ENCODE data around the gene HSD17B1. TPM values are rescaled to one million over a fixed set of nuclear protein-coding genes. Genes with fewer than 3 reads are reported as not detected.
A peak's percentile ranks its signal among the peaks of the same experiment; 100 is the strongest.

HSD17B1 gene
- total RNA-seq, 1 donor from 2014 or later, result 2.0 TPM

DNA sequence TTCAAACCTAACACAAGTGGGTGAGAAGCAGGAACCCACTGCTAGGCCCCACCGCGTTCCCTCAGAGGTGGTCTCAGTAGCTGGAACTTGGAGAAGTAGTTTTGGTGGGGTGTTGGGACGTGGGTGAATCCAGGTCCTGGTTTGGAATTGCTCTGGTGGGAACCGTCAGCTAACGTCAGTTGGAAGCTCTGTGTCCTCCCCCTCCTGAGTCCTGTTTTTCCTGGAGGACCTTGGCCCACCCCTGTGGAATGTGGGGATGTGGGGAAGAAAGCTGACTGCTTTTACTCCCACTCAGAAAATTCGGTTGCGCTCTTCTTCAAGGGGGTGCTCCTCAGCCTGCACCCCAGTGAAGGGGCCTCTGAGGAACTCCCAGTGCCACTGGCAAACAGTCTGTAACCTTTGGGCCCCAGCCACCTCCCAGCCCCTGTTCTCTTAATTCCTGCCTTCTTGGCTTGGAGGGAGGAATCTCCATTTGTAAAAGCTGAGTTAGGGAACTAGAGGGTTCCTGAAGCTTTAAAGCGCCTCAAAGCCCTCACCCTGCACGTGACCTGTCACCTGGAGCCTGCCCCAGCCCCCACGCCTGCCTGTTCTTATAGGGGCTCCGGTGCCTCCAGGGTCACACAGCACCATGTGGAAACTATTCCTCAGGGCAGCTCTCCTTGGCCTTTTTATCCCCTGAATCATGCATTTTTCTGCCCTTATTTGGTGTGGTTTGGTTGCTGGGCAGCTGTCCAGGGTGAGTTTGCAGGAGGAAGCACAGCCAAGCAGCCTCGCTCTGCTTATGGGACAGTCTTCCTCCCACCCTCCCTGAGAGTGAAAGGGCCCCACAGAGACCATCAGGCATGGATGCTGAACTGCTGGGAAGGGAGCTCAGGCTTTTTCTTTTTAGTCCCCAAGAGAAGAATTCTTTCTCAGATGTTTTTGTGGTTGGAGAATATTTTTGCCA lies 32.9 kb upstream of the HSD17B1 start:
- peak overlapping the region in 1 of 2 donors; percentile 9 for H3K4me3 ChIP-seq
- intact Hi-C loops (cut with DNase I), result loop anchor here (5.0 kb wide), 3 partner anchors 63 to 113 kb away; partner anchors contain the start of genes ATP6V0A1 and CAVIN1
- TF ChIP-seq POLR2AphosphoS5 (IDR thresholded peaks at IDR 0.05; ENCODE audit: insufficient read depth in 1 of 2, low read depth in 1 of 2) (peak; percentile 83 to 93), CTCF (IDR thresholded peaks at IDR 0.05) (no peak)
- peaks cover 72% of the 10 kb centered on the region for H3K4me1 ChIP-seq
- peak; percentile 91 to 98 for DNase-seq (ENCODE audit: extremely low spot score in 2 of 2)
- H3K27ac ChIP-seq, result peak overlapping the region; percentile 95
- no peaks in the 10 kb centered on the region for H3K27me3 ChIP-seq
- H3K36me3 ChIP-seq, result peaks cover 0 to 10% of the 10 kb centered on the region in 2 donors
- H3K9me3 ChIP-seq, result no peaks in the 10 kb centered on the region

DNA sequence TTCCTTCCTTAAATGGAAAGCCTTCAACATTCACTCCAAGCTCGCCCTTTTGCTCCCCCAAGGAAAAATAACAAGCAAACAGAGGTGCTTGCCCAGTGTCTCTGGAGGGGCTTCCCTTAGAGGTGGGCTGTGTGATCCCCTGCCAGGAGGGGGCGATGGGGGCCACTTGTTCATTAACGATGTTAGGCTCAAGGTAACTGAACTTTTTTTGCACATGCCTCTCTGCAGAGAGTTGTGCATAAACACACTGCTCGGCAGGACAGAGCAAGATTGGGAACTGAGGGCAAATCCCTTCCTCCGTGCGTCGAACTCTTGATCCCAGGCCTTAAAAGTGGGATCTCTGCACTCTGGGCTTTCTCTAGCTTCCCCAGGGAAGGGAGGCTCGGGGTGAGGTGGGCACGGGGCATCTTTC lies 32.2 kb upstream of the HSD17B1 start:
- no peaks in the 10 kb centered on the region for H3K27me3 ChIP-seq
- H3K4me3 ChIP-seq, result peak overlapping the region in 1 of 2 donors; percentile 9
- intact Hi-C loops (cut with DNase I), result loop anchor here (5.0 kb wide), 1 partner anchor 98 kb away; the partner anchor contains the start of gene CAVIN1
- peaks cover 0 to 10% of the 10 kb centered on the region in 2 donors for H3K36me3 ChIP-seq
- DNase-seq (ENCODE audit: extremely low spot score in 2 of 2), result no peak
- H3K27ac ChIP-seq, result peak overlapping the region; percentile 95
- TF ChIP-seq CTCF (IDR thresholded peaks at IDR 0.05) (no peak), POLR2AphosphoS5 (IDR thresholded peaks at IDR 0.05; ENCODE audit: insufficient read depth in 1 of 2, low read depth in 1 of 2) (no peak), POLR2A (IDR thresholded peaks at IDR 0.05) (no peak)
- no peaks in the 10 kb centered on the region for H3K9me3 ChIP-seq
- H3K4me1 ChIP-seq, result peaks cover 72% of the 10 kb centered on the region

DNA sequence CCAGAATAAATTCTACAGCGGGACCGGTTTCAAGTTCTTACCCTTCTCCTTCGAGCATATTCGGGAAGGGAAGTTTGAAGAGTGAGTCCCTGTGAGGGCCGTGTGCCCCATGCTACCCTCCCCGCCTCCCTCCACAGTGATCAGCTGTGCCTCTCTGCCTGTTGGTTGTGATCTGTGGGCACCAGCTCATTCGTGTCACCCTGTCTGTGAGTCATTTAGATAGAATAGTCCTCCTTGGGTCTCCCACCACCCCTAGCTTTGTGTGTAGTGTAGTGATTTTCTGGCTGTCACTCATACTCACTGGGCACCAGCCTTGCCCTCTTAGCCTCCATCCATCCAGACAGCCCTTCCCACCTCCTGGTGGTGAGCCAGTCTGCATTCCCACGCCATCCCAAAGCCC lies 31.7 kb upstream of the HSD17B1 start:
- no peak for TF ChIP-seq CTCF (IDR thresholded peaks at IDR 0.05)
- TF ChIP-seq POLR2A (IDR thresholded peaks at IDR 0.05), result no peak
- no peak for TF ChIP-seq POLR2AphosphoS5 (IDR thresholded peaks at IDR 0.05; ENCODE audit: insufficient read depth in 1 of 2, low read depth in 1 of 2)
- Histone ChIP-seq H3K36me3 (peaks cover 0 to 10% of the 10 kb centered on the region in 2 donors), H3K27ac (peak overlapping the region; percentile 95), H3K9me3 (no peaks in the 10 kb centered on the region), H3K4me3 (peak overlapping the region in 1 of 2 donors; percentile 9), H3K27me3 (no peaks in the 10 kb centered on the region), H3K4me1 (peaks cover 77% of the 10 kb centered on the region)
- intact Hi-C loops (cut with DNase I), result loop anchor here (5.0 kb wide), 1 partner anchor 99 kb away; the partner anchor contains the start of gene CAVIN1
- DNase-seq (ENCODE audit: extremely low spot score in 2 of 2), result no peak

DNA sequence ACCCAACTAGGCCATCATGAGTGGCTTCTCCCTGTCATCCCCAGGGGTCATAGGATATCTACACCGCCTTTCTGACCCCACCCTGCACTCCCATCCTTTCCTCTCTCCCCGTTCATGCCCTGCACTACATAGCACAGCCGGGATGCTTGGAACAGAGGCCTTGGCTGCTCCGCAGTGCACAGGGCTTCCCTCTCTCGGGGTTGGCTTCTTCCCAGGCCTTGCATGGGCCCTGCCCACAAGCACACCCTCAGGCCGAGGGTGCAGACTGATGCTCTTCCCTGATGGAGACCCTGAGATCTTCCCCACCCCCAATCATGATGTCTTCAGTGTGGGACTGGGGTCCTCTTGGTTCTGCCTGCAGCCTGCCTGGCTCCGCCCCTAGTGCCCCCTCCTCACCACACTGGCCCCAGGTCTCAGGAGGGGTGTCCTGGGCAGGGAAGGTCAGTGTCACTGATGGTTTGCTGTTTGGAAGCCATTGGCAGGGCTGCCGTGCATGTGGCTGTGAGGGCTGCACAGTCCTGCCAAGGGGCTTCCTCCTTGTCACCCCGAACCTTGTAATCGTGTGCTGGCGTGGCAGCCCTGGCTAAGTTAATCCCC lies 31.0 kb upstream of the HSD17B1 start:
- Histone ChIP-seq H3K27me3 (no peaks in the 10 kb centered on the region), H3K9me3 (no peaks in the 10 kb centered on the region), H3K36me3 (peaks cover 0 to 3% of the 10 kb centered on the region in 2 donors), H3K4me3 (no peak overlapping the region), H3K4me1 (peaks cover 77% of the 10 kb centered on the region), H3K27ac (peak overlapping the region; percentile 95)
- intact Hi-C loops (cut with DNase I), result loop anchor here (5.0 kb wide), 1 partner anchor 99 kb away; the partner anchor contains the start of gene CAVIN1
- no peak for TF ChIP-seq POLR2A (IDR thresholded peaks at IDR 0.05)
- TF ChIP-seq POLR2AphosphoS5 (IDR thresholded peaks at IDR 0.05; ENCODE audit: insufficient read depth in 1 of 2, low read depth in 1 of 2), result no peak
- no peak for TF ChIP-seq CTCF (IDR thresholded peaks at IDR 0.05)
- peak in 1 of 2 donors; percentile 85 for DNase-seq (ENCODE audit: extremely low spot score in 2 of 2)
